ENCODE results near the gene RTCB. TPM values are rescaled to one million over a fixed set of nuclear protein-coding genes. Genes with fewer than 3 reads are reported as not detected.

RTCB gene
- total RNA-seq, 6 experiments from 2014 or later = 37.8 to 58.1 (median 48.2) TPM

DNA sequence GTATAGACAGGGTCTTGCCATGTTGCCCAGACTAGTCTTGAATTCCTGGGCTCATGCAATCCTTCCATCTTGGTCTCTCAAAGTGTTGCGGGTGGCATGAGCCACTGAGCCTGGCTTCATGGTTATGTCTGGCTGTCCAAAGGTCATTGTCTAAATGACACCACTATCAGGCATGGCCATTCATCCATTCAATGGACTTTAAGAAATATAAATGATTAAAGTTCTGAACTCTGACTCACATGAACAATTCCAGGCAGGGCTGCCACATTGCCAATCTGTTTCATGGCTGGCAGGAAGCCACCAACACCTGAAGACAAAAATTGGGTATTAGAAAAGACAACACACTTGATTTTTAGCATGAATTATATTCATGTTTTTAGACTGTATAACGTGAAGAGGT lies 4.1 kb downstream of the RTCB start:
- Histone ChIP-seq H3K36me3 (peaks cover 0 to 46% (median 17%) of the 10 kb centered on the region in 4 donors), H3K4me1 (peaks cover 0 to 25% (median 8%) of the 10 kb centered on the region in 4 donors), H3K4me3 (no peak overlapping the region), H3K9me3 (no peaks in the 10 kb centered on the region), H3K27ac (no peak overlapping the region), H3K27me3 (no peaks in the 10 kb centered on the region)
- intact Hi-C loops (cut with DNase I) = no loop called here
- DNase-seq = no peak
- TF ChIP-seq, protein P1, sequence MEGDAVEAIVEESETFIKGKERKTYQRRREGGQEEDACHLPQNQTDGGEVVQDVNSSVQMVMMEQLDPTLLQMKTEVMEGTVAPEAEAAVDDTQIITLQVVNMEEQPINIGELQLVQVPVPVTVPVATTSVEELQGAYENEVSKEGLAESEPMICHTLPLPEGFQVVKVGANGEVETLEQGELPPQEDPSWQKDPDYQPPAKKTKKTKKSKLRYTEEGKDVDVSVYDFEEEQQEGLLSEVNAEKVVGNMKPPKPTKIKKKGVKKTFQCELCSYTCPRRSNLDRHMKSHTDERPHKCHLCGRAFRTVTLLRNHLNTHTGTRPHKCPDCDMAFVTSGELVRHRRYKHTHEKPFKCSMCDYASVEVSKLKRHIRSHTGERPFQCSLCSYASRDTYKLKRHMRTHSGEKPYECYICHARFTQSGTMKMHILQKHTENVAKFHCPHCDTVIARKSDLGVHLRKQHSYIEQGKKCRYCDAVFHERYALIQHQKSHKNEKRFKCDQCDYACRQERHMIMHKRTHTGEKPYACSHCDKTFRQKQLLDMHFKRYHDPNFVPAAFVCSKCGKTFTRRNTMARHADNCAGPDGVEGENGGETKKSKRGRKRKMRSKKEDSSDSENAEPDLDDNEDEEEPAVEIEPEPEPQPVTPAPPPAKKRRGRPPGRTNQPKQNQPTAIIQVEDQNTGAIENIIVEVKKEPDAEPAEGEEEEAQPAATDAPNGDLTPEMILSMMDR (IDR thresholded peaks at IDR 0.05) = no peak
- TF ChIP-seq POLR2A (IDR thresholded peaks at IDR 0.05) = no peak
- 33% methylated on average over 2 of the region's 2 CpGs for WGBS (ENCODE audit: insufficient coverage, low coverage, low lambda C conversion rate, missing lambda C conversion rate)
- peak in 1 of 4 donors; percentile 31 for ATAC-seq

DNA sequence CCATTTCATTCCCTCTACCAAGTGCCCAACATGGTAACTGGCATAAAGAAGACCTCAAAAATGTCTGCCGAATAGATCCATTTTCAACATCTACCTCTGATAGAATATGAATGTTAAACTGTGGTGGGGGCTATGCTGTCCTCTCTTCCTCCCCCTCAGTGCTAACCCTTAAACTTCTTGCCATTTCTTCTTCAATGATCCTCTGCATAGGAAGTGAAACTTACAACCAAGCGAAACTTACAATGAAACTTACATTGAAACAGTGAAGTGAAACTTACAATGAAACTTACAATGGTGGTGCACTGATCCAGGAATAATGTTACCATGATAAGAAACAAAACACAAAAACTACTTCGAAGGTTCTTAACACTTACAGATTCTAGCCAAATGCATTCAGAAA lies 4.7 kb downstream of the RTCB start:
- Histone ChIP-seq H3K27ac (no peak overlapping the region), H3K4me3 (no peak overlapping the region), H3K36me3 (peaks cover 0 to 52% (median 17%) of the 10 kb centered on the region in 4 donors), H3K9me3 (no peaks in the 10 kb centered on the region), H3K4me1 (peaks cover 0 to 19% (median 8%) of the 10 kb centered on the region in 4 donors), H3K27me3 (no peaks in the 10 kb centered on the region)
- no peak for DNase-seq
- ATAC-seq = peak in 1 of 4 donors; percentile 11
- 80% methylated on average over 3 of the region's 3 CpGs for WGBS (ENCODE audit: insufficient coverage, low coverage, low lambda C conversion rate, missing lambda C conversion rate)
- TF ChIP-seq, protein P1 (IDR thresholded peaks at IDR 0.05) = no peak
- no peak for TF ChIP-seq POLR2A (IDR thresholded peaks at IDR 0.05)
- intact Hi-C loops (cut with DNase I) = no loop called here

DNA sequence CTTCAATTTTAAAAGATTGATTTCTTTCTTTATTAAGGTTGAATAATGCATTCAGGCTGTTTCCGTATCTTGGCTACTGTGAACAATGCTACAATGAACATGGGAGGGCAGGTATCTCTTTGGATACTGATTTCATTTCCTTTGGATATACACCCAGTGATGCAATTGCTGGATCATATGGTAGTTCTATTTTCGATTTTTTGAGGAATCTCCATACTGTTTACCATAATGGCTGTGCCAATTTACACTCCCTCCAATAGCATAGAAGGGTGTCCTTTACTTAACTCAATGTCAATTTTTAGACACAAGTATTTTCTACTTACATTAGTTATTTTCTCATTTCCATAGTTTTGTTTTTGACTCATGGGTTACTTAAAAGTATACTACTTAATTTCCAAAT lies 8.0 kb downstream of the RTCB start:
- Histone ChIP-seq H3K9me3 (no peaks in the 10 kb centered on the region), H3K4me3 (no peak overlapping the region), H3K36me3 (peaks cover 7 to 85% (median 35%) of the 10 kb centered on the region in 4 donors), H3K27ac (no peak overlapping the region), H3K27me3 (no peaks in the 10 kb centered on the region), H3K4me1 (peaks cover 0 to 1% (median 0%) of the 10 kb centered on the region in 4 donors)
- intact Hi-C loops (cut with DNase I) = no loop called here
- DNase-seq (no peak), ATAC-seq (no peak)
- WGBS (ENCODE audit: insufficient coverage, low coverage, low lambda C conversion rate, missing lambda C conversion rate) = 93% methylated on average over 2 of the region's 2 CpGs
- TF ChIP-seq POLR2A (IDR thresholded peaks at IDR 0.05) = no peak
- TF ChIP-seq, protein P1 (IDR thresholded peaks at IDR 0.05) = no peak

DNA sequence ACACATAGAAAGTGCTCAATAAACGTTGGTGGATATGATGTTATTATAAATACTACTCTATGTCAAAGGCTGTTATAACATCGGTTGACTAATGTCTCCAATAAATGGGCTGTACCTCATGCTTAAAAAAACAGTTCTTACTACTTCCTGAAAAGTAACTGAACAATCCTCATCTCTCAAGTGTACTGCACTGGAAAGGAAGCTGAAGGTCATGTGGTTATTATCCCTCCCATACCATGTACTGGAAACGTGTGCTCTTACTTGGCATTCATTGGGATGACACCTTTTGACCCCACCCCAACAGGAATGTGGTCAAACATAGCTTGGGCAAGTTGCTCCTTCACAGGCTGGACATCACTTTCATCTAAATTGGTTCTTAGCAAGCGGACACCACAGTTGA lies 10.6 kb downstream of the RTCB start:
- 67% methylated on average over 4 of the region's 4 CpGs for WGBS (ENCODE audit: insufficient coverage, low coverage, low lambda C conversion rate, missing lambda C conversion rate)
- Histone ChIP-seq H3K4me1 (peaks cover 0 to 4% (median 0%) of the 10 kb centered on the region in 4 donors), H3K36me3 (peaks cover 10 to 93% (median 45%) of the 10 kb centered on the region in 4 donors), H3K27me3 (no peaks in the 10 kb centered on the region), H3K27ac (no peak overlapping the region), H3K4me3 (no peak overlapping the region), H3K9me3 (no peaks in the 10 kb centered on the region)
- TF ChIP-seq, protein P1 (IDR thresholded peaks at IDR 0.05) = no peak
- TF ChIP-seq POLR2A (IDR thresholded peaks at IDR 0.05) = no peak
- intact Hi-C loops (cut with DNase I) = no loop called here
- ATAC-seq = no peak
- no peak for DNase-seq

DNA sequence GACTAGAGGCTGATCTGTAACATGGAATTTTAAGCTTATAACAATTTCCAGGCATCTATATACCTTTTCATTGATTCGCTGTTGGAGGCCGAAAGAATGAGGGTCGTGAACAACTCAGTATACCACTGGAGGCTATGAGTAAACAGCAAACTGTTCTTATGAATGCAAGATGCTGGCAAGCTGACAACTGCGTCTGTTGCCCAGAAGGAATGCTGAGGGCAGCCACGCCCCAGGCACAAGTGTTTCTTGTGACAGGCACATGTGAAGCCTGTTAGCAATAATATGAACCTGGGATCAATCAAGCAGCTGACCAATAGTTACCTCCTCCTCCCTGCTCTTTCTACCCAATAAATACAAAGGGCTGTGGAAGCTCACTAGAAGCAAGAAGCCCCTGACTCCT lies 15.3 kb downstream of the RTCB start:
- no peak for ATAC-seq
- intact Hi-C loops (cut with DNase I) = no loop called here
- WGBS (ENCODE audit: insufficient coverage, low coverage, low lambda C conversion rate, missing lambda C conversion rate) = 88% methylated on average over 5 of the region's 5 CpGs
- peaks cover 16 to 99% (median 62%) of the 10 kb centered on the region in 4 donors for H3K36me3 ChIP-seq
- no peaks in the 10 kb centered on the region for H3K9me3 ChIP-seq
- TF ChIP-seq POLR2A (IDR thresholded peaks at IDR 0.05) = no peak
- TF ChIP-seq, protein P1 (IDR thresholded peaks at IDR 0.05) = no peak
- peaks cover 0 to 4% (median 0%) of the 10 kb centered on the region in 4 donors for H3K4me1 ChIP-seq
- DNase-seq = no peak
- H3K27me3 ChIP-seq = no peaks in the 10 kb centered on the region
- no peak overlapping the region for H3K4me3 ChIP-seq
- no peak overlapping the region for H3K27ac ChIP-seq

Measured in right lobe of liver (tissue), 6 donors.